Measurements from ENCODE around the gene PLS1.

The PLS1 gene

GRCh38 chr3:142609136-142609535 lies 12.9 kb downstream of the PLS1 start:
- ATAC-seq (ENCODE audit: insufficient read depth, low read depth) (no peak), DNase-seq (no peak)
- H2AFZ ChIP-seq (ENCODE audit: low read depth, low read length): no peak overlapping the region
- H3K79me2 ChIP-seq (ENCODE audit: insufficient read depth, low read length): peaks cover 4% of the 10 kb centered on the region; the same call in 1 of the 2 replicates
- no peak overlapping the region for H3K27ac ChIP-seq (ENCODE audit: low read length)
- no peak overlapping the region for H3K4me2 ChIP-seq (ENCODE audit: insufficient read depth, low read length)
- TF ChIP-seq CTCF (IDR thresholded peaks at IDR 0.05; ENCODE audit: borderline replicate concordance, extremely low read depth, low read length, poor library complexity, severe bottlenecking) (no peak), EZH2 (IDR thresholded peaks at IDR 0.05; ENCODE audit: borderline replicate concordance, low read depth, low read length, severe bottlenecking) (no peak)
- no peaks in the 10 kb centered on the region for H3K27me3 ChIP-seq (ENCODE audit: insufficient read depth, low read length, poor library complexity)
- H3K4me3 ChIP-seq (ENCODE audit: low read depth in 1 of 2, low read length in 2 of 2): no peak overlapping the region
- H4K20me1 ChIP-seq (ENCODE audit: insufficient read depth, low read length): no peaks in the 10 kb centered on the region
- H3K4me1 ChIP-seq (ENCODE audit: insufficient read depth, low read length): no peaks in the 10 kb centered on the region
- no peaks in the 10 kb centered on the region for H3K9me3 ChIP-seq (ENCODE audit: insufficient read depth, low read length, severe bottlenecking)
- H3K36me3 ChIP-seq (ENCODE audit: insufficient read depth, low read length): no peaks in the 10 kb centered on the region
- H3K9ac ChIP-seq (ENCODE audit: low read depth, low read length): no peak overlapping the region

DNA sequence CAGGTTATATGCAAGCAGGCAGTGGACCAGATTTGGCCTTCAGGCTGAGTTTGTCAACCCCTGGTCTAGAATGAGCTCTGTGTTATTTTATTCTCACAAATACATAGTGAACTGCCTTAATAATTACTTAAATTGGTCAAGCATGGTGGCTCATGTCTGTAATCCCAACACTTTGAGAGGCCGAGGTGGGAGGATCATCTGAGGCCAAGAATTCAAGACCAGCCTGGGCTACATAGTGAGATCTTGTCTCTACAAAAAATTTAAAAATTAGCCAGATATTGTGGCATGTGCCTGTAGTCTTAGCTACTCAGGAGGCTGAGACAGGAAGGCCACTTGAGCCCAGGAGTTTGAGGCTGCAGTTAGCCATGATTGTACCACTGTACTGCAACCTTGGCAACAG lies 15.0 kb downstream of the PLS1 start:
- no peaks in the 10 kb centered on the region for H3K9me3 ChIP-seq (ENCODE audit: insufficient read depth, low read length, severe bottlenecking)
- H2AFZ ChIP-seq (ENCODE audit: low read depth, low read length): no peak overlapping the region
- no peak overlapping the region for H3K4me3 ChIP-seq (ENCODE audit: low read depth in 1 of 2, low read length in 2 of 2)
- H3K9ac ChIP-seq (ENCODE audit: low read depth, low read length): no peak overlapping the region
- H3K4me1 ChIP-seq (ENCODE audit: insufficient read depth, low read length): no peaks in the 10 kb centered on the region
- no peak for DNase-seq
- no peaks in the 10 kb centered on the region for H3K36me3 ChIP-seq (ENCODE audit: insufficient read depth, low read length)
- no peak overlapping the region for H3K27ac ChIP-seq (ENCODE audit: low read length)
- TF ChIP-seq CTCF (IDR thresholded peaks at IDR 0.05; ENCODE audit: borderline replicate concordance, extremely low read depth, low read length, poor library complexity, severe bottlenecking) (no peak), EZH2 (IDR thresholded peaks at IDR 0.05; ENCODE audit: borderline replicate concordance, low read depth, low read length, severe bottlenecking) (no peak)
- ATAC-seq (ENCODE audit: insufficient read depth, low read depth): no peak
- no peaks in the 10 kb centered on the region for H3K27me3 ChIP-seq (ENCODE audit: insufficient read depth, low read length, poor library complexity)
- H4K20me1 ChIP-seq (ENCODE audit: insufficient read depth, low read length): no peaks in the 10 kb centered on the region
- peaks cover 2% of the 10 kb centered on the region; the same call in 1 of the 2 replicates for H3K79me2 ChIP-seq (ENCODE audit: insufficient read depth, low read length)
- no peak overlapping the region for H3K4me2 ChIP-seq (ENCODE audit: insufficient read depth, low read length)

- DNase-seq (no peak), ATAC-seq (ENCODE audit: insufficient read depth, low read depth) (no peak)
- Histone ChIP-seq H3K4me3 (ENCODE audit: low read depth in 1 of 2, low read length in 2 of 2) (no peak overlapping the region), H4K20me1 (ENCODE audit: insufficient read depth, low read length) (no peaks in the 10 kb centered on the region), H3K27me3 (ENCODE audit: insufficient read depth, low read length, poor library complexity) (no peaks in the 10 kb centered on the region), H3K9me3 (ENCODE audit: insufficient read depth, low read length, severe bottlenecking) (no peaks in the 10 kb centered on the region), H3K4me1 (ENCODE audit: insufficient read depth, low read length) (no peaks in the 10 kb centered on the region), H3K4me2 (ENCODE audit: insufficient read depth, low read length) (no peak overlapping the region), H3K79me2 (ENCODE audit: insufficient read depth, low read length) (0 out of 2 replicates have a peak, but pooled peaks cover 2% of the 10 kb centered on the region), H3K27ac (ENCODE audit: low read length) (no peak overlapping the region), H3K36me3 (ENCODE audit: insufficient read depth, low read length) (no peaks in the 10 kb centered on the region), H2AFZ (ENCODE audit: low read depth, low read length) (no peak overlapping the region), H3K9ac (ENCODE audit: low read depth, low read length) (no peak overlapping the region)
- TF ChIP-seq EZH2 (IDR thresholded peaks at IDR 0.05; ENCODE audit: borderline replicate concordance, low read depth, low read length, severe bottlenecking) (no peak), CTCF (IDR thresholded peaks at IDR 0.05; ENCODE audit: borderline replicate concordance, extremely low read depth, low read length, poor library complexity, severe bottlenecking) (no peak)
Observed at GRCh38 chr3:142613491-142613890, 17.3 kb downstream of the PLS1 start.
